ENCODE data around the gene CELA1.
"Not testable (repeated sequence)": the region's sequence is repeated elsewhere in the genome, so short reads cannot be mapped to it uniquely, and the experiment has no call there.

The CELA1 gene

DNA sequence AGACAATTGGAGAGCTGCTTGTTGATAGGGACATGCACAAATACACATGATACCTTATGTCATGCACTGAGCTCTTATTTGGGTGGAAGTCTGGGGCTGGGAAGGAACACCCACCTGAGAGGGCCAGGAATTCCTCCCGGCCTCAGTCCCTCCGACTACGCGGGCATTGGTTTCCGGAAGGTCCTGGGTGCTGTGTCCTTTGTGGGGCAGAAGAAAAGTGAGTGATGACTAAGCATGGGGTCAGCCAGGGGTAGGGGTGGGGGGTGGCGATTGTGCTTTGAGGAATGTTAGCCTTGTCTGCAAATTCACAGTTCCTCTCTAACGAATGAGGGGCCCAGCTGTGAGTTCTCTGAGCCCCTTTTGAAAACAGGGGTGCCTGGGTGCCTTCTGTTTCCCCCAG, 798 bp downstream of the CELA1 start:
- DNase-seq: no peak
- Mint-ChIP-seq H3K4me3 (no peak overlapping the region), H3K9me3 (no peaks in the 10 kb centered on the region), H3K36me3 (no peaks in the 10 kb centered on the region), H3K4me1 (peaks cover 10% of the 10 kb centered on the region), H3K27me3 (peaks cover 19% of the 10 kb centered on the region), H3K27ac (no peak overlapping the region)
- CTCF ChIA-PET: interaction anchor here (0.6 kb wide), 1 partner anchor 13 kb away, joined by 3 read pairs; no protein-coding TSS in a partner anchor

DNA sequence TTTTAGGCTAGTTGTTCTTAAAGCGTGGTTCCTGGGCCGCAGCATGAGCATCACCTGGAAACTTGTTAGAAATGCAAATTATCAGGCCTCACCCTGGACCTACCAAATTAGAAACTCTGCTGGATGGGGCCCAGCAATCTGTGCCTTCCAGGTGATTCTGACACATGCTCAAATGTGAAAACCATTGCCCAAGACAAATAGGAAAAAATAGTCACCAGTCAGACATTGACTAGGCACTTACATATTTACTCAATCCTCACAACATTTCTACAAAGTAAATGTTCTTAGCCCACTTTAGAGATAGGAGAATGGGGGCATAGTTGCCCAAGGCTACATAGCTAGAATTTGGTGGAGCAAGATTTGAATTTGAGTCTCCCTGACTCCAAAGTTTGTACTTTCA, 3.3 kb downstream of the CELA1 start:
- H3K27ac Mint-ChIP-seq: no peak overlapping the region
- H3K4me1 Mint-ChIP-seq: peaks cover 10% of the 10 kb centered on the region
- no peaks in the 10 kb centered on the region for H3K36me3 Mint-ChIP-seq
- no peak for DNase-seq
- no peaks in the 10 kb centered on the region for H3K9me3 Mint-ChIP-seq
- H3K4me3 Mint-ChIP-seq: no peak overlapping the region
- peaks cover 12% of the 10 kb centered on the region for H3K27me3 Mint-ChIP-seq
- CTCF ChIA-PET: interaction anchor here (1.6 to 4.7 kb wide), 5 partner anchors 7 to 296 kb away, joined by 4 to 78 read pairs (median 35); partner anchors contain the start of genes BIN2 and SMAGP

DNA sequence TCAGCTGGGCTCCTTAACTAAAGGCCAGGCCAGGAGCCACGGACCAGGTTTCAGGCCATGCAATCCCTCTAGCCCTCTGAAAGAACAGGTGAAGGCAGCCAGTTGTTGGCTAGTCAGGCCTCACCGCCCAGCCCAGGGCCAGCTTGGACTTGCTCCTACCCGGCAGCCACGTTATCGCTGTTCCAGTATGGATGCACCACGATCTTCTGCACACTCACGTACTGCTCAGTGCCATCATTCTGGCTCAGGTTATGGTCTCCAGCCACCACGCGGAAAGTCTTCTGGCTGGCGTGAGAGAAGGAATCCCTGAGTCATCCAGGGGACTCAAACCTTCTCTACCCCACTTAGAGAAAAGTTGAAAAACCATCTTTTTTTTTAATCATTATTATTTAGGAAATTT, 4.1 kb downstream of the CELA1 start:
- Mint-ChIP-seq H3K9me3 (no peaks in the 10 kb centered on the region), H3K27ac (no peak overlapping the region)

DNA sequence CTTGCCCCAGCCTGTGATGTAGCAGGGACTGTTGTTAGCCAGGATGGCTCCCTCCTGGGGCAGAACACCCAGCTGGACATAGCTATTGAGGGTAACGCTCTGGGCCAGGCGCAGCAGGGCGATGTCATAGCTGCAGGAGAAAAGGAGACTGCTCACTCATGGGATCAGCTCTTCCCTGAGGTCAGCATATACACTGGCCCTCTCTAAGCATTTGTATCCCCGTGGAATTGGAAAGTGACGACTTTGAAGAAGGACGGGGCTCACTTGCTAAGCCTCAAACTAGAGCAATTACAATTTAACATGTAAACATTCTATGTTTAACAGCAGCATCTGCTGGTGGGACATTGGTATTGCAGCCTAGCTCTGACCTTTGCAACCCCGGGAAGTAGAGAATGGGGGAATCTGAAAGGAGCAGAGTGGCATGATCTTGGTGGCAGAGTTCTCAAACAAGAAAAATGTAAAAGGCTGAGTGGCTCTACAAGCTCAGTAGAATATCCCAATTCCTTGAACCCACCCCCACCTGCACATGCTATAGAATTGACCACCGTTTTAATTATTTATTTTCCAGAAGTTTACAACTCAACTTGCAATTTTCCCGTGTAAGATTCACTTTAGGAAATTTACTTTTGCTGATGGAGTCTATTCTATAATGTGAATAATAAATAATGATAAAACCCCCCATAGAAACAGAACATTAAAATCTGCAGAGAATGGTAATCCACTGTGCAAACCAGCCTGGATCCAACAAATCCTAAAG, 5.0 kb downstream of the CELA1 start:
- H3K4me1 Mint-ChIP-seq: peaks cover 12% of the 10 kb centered on the region

More for the DNA sequence above, 4.1 kb downstream of the CELA1 start:
- DNase-seq: no peak
- no peak overlapping the region for H3K4me3 Mint-ChIP-seq
- H3K4me1 Mint-ChIP-seq: peaks cover 10% of the 10 kb centered on the region
- no peaks in the 10 kb centered on the region for H3K36me3 Mint-ChIP-seq
- CTCF ChIA-PET: interaction anchor here (1.5 to 4.7 kb wide), 8 partner anchors 8 to 577 kb away, joined by 3 to 78 read pairs (median 16); partner anchors contain the start of genes BIN2 and SMAGP
- H3K27me3 Mint-ChIP-seq: peaks cover 9% of the 10 kb centered on the region

DNA sequence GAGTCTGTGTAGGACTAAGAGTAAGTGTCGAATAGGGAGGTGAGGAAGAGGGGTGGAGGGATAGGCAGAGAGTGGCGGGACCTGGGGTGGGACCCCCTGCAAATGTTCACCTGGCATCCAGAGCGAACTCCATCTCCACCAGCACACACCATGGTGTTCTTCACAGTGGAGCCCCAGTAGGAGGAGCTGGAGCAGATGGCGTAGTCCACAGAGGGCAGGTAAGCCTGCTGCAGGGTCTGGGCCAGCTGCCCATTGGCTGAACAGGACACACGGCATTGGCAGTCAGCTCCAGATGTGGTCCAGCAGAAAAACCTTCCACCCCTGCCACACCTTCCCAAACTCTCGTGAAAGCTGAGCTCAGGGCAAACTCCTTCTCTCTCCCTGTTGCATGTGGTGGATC, 6.7 kb downstream of the CELA1 start:
- Mint-ChIP-seq H3K27me3 (peaks cover 7% of the 10 kb centered on the region), H3K27ac (no peak overlapping the region), H3K4me3 (no peak overlapping the region), H3K9me3 (no peaks in the 10 kb centered on the region), H3K36me3 (no peaks in the 10 kb centered on the region), H3K4me1 (peaks cover 15% of the 10 kb centered on the region)
- no peak for DNase-seq
- CTCF ChIA-PET: interaction anchor here (0.6 to 4.7 kb wide), 8 partner anchors 12 to 293 kb away, joined by 4 to 78 read pairs (median 8); partner anchors contain the start of genes BIN2 and SMAGP

More for the DNA sequence above, 5.0 kb downstream of the CELA1 start:
- Mint-ChIP-seq H3K9me3 (no peaks in the 10 kb centered on the region), H3K27me3 (peaks cover 7% of the 10 kb centered on the region), H3K36me3 (no peaks in the 10 kb centered on the region), H3K4me3 (no peak overlapping the region), H3K27ac (no peak overlapping the region)
- CTCF ChIA-PET: interaction anchor here (0.6 to 4.7 kb wide), 43 partner anchors 9 to 576 kb away, joined by 3 to 78 read pairs (median 5); partner anchors contain the start of genes BIN2, LETMD1, POU6F1 and SLC11A2
- DNase-seq: peak; percentile 82

DNA sequence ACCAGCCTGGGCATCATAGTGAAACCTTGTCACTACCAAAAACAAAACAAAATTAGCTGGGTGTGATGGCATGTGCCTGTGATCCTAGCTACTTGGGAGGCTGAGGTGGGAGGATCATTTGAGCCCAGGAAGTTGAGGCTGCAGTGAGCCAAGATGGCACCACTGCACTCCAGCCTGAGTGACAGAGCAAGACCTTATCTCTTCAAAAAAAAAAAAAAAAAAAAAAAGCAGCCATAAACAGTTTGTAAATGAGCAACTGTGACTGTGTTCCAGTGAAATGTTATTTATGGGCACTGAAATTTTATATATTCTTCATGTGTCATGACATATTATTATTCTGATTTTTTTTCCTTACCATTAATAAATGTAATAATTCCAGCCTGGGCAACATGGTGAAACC, 9.1 kb downstream of the CELA1 start:
- peaks cover 11% of the 10 kb centered on the region for H3K27me3 Mint-ChIP-seq
- not testable (repeated sequence) for H3K4me3 Mint-ChIP-seq

DNA sequence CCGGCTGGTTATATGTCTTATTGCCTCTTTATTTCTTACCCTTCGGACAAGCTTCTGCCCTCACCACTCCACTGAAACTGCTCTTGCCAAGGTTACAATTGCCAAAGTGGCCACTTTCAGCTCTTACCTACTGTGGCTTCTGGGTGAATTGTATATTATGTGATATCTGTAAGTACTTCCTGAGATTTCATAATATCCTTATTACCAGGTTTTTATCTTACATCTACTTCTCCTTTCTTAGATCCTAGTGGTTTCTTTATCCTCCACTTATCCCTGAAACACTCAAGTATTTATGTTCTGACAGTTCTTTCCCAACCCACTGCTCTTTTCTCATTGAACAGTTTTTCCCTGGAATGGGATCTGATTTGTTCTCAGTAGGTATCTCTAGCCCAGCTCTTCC, 10.5 kb downstream of the CELA1 start:
- Mint-ChIP-seq H3K36me3 (no peaks in the 10 kb centered on the region), H3K4me1 (peaks cover 20% of the 10 kb centered on the region), H3K27me3 (peaks cover 11% of the 10 kb centered on the region), H3K27ac (no peak overlapping the region), H3K4me3 (no peak overlapping the region), H3K9me3 (no peaks in the 10 kb centered on the region)
- no peak for DNase-seq
- CTCF ChIA-PET: no interaction called here

More for the DNA sequence above, 9.1 kb downstream of the CELA1 start:
- CTCF ChIA-PET: interaction anchor here (0.9 to 2.1 kb wide), 3 partner anchors 14 to 290 kb away, joined by 3 to 4 read pairs (median 3); partner anchors contain the start of gene SMAGP
- not testable (repeated sequence) for H3K27ac Mint-ChIP-seq, H3K36me3 Mint-ChIP-seq, DNase-seq, H3K9me3 Mint-ChIP-seq
- H3K4me1 Mint-ChIP-seq: peaks cover 22% of the 10 kb centered on the region

DNA sequence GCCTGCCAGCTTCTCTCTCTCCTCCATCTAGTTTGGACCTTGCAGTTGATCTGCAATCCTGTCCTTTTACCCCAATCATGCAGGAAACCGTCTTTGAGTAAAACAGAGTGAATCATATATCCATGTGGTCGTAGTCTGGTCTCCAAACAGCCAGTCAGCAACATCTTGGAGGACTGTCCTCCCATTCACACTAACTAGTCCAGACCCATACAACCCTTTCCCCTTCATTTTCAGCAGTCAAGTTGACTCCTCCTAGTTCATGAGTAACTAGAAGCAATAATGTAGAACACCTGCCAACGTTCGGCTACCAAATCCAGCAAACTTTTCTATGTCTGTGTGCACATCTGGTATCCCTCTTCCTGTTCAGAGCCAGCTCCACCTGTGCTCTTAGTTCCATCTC, 11.7 kb downstream of the CELA1 start:
- Mint-ChIP-seq H3K4me1 (peaks cover 28% of the 10 kb centered on the region), H3K9me3 (no peaks in the 10 kb centered on the region), H3K27ac (no peak overlapping the region), H3K27me3 (peaks cover 11% of the 10 kb centered on the region), H3K36me3 (peaks cover 3% of the 10 kb centered on the region), H3K4me3 (no peak overlapping the region)
- CTCF ChIA-PET: no interaction called here
- no peak for DNase-seq

DNA sequence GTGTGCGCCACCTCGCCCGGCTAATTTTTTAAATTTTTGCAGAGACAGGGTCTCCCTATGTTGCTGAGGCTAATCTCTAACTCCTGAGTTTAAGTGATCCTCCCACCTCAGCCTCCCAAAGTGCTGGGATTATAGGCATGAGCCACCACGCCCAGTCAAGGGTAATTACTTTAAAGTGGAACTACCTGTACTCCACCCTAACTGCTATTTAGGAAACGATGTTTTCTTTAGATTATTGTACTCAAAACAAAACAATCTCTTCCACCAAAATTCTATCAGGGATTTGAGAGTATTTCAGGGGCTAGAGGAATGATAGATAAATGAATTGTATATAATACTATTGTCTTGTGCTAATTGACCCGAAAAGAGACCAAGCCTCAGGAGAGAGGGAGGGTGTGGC, 12.9 kb downstream of the CELA1 start:
- no peak for DNase-seq
- H3K4me3 Mint-ChIP-seq: no peak overlapping the region
- peak overlapping the region; percentile 25 for H3K27ac Mint-ChIP-seq
- H3K4me1 Mint-ChIP-seq: peaks cover 41% of the 10 kb centered on the region
- peaks cover 3% of the 10 kb centered on the region for H3K36me3 Mint-ChIP-seq
- H3K9me3 Mint-ChIP-seq: no peaks in the 10 kb centered on the region
- peaks cover 11% of the 10 kb centered on the region for H3K27me3 Mint-ChIP-seq
- CTCF ChIA-PET: interaction anchor here (0.7 kb wide), 1 partner anchor 71 kb away, joined by 4 read pairs; no protein-coding TSS in a partner anchor

DNA sequence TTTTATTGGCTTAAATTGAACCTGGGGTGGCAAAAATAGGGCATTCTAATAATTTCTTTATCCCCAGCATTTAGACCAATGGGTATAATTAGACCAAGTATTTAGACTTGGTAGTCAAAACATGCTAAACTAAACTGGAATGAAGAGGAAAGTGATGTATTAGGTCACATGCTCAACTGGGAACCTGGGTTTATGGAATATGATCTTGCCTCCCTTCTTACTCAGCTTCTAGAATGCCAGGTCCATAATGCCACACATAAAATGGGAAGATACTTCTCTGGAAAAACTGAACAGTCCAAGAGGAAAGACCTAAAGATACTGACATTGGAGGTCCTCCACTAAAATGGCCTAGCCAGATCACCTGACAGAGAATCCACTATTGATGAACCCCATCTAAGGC, 16.3 kb downstream of the CELA1 start:
- Mint-ChIP-seq H3K4me3 (peak overlapping the region; percentile 51), H3K9me3 (no peaks in the 10 kb centered on the region), H3K27me3 (peaks cover 7% of the 10 kb centered on the region), H3K4me1 (peaks cover 70% of the 10 kb centered on the region), H3K27ac (peak overlapping the region; percentile 92), H3K36me3 (peaks cover 5% of the 10 kb centered on the region)
- CTCF ChIA-PET: interaction anchor here (0.9 to 1.9 kb wide), 4 partner anchors 9 to 77 kb away, joined by 3 to 10 read pairs (median 4); no protein-coding TSS in a partner anchor
- no peak for DNase-seq

DNA sequence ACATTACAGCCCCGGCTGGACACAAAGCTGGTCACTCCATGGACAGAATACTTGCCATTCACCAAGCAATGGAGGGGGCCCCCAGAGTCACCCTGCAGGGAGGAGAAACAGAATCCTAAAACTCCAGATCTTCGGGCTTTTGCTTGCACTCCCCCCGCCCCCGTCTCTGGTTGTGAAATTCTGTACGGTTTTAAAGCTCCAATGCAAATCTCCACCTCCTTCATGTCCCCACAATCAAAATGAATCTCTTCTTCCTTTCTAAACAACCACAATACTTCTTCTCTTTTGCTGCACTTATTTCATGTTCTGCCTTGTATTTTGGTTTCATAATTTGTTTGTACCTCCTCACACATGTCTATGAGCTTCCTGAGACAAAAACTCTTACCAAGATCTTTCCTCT, 16.7 kb downstream of the CELA1 start:
- Mint-ChIP-seq H3K4me1 (peaks cover 72% of the 10 kb centered on the region), H3K36me3 (peaks cover 8% of the 10 kb centered on the region), H3K4me3 (peak overlapping the region; percentile 51), H3K27me3 (peaks cover 7% of the 10 kb centered on the region), H3K27ac (peak overlapping the region; percentile 92), H3K9me3 (peaks cover 3% of the 10 kb centered on the region)
- CTCF ChIA-PET: interaction anchor here (0.9 to 1.9 kb wide), 3 partner anchors 11 to 77 kb away, joined by 3 to 10 read pairs (median 3); no protein-coding TSS in a partner anchor
- peak; percentile 34 for DNase-seq

DNA sequence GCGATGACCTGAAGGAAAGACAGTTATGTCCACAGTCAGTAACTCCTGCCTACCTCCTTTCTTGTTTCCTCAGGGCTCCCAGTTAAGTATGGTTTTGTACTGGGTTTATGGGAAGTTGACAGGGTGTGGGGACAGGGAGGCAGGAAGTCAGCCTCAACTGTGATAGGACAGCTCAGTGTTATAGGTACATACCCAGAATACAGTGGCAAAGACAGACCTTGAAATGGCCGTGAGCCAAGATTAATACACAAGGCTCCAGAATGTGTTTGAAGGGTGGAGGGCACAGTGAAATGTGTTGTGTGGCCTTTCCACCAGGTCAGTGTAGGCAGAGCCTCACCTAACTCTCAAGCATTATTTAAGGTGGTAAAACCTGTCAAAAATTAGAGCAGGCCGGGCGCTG, 17.9 kb downstream of the CELA1 start:
- Mint-ChIP-seq H3K27ac (peak overlapping the region; percentile 92), H3K36me3 (peaks cover 9% of the 10 kb centered on the region), H3K4me3 (peak overlapping the region; percentile 26), H3K4me1 (peaks cover 74% of the 10 kb centered on the region), H3K9me3 (peaks cover 3% of the 10 kb centered on the region), H3K27me3 (peaks cover 3% of the 10 kb centered on the region)
- no peak for DNase-seq
- CTCF ChIA-PET: interaction anchor here (2.5 kb wide), 1 partner anchor 12 kb away, joined by 10 read pairs; no protein-coding TSS in a partner anchor

DNA sequence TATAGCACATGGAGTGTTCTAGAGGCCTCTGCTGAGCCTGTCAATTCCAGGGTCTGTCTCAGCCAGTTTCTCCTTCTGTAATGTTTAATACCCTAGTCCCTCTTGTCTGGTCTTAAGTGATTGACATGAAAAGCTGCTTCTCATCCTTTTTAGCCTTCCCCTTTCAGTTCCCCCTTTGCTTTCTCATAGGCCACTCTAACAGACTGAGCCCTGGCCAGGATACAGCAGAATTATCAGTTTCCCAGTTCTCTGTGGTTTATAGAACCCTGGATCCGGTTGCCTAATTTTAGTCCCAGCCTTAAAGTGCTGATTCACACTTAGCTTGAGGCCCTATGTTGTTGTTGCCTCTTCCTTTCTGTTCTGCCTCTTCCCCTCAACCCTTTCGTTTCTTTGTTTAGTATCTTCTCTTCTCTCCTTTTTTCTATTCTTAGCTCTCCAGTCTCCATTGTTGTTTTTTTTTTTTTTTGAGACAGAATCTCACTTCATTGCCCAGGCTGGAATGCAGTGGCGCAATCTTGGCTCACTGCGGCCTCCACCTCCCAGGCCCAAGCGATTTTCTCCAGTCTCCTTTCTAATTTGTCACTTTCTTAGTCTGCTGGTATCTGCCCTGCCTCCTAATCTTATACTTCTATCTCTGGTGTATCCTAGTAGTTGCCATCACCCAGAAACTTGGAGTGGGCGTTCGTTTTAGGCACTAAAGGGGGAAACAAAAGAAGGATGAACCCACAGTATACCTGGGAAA, 19.6 kb downstream of the CELA1 start:
- Mint-ChIP-seq H3K4me3 (peak overlapping the region; percentile 10), H3K36me3 (peaks cover 25% of the 10 kb centered on the region), H3K9me3 (peaks cover 3% of the 10 kb centered on the region), H3K4me1 (peaks cover 88% of the 10 kb centered on the region), H3K27ac (peak overlapping the region; percentile 92), H3K27me3 (no peaks in the 10 kb centered on the region)
- CTCF ChIA-PET: interaction anchor here (0.7 to 2.5 kb wide), 3 partner anchors 14 to 301 kb away, joined by 3 to 10 read pairs (median 5); partner anchors contain the start of genes POU6F1 and SLC11A2
- no peak for DNase-seq

DNA sequence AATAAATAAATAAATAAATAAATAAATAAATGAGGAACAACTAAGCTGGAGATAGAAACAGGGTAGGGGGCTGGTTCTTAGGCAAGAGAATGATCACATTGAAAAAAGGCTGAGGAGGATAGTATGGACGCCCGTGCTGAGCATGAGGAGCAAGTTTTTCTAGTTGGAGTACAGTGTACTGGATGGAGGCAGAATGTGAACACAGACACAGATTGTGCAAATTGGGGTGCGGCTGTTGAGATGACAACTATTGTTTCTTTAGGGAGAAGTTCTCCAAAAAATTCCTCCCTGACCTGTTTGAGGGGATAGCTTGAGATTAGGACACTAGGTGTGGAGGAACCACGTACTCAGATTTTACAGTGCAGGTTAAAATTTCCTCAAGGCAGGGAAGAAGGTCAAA, 21.5 kb downstream of the CELA1 start:
- CTCF ChIA-PET: interaction anchor here (1.8 to 7.9 kb wide), 2 partner anchors 17 to 56 kb away, joined by 6 to 50 read pairs; no protein-coding TSS in a partner anchor
- H3K4me3 Mint-ChIP-seq: peak overlapping the region; percentile 56

More for the DNA sequence above, 21.5 kb downstream of the CELA1 start:
- Mint-ChIP-seq H3K4me1 (peaks cover 93% of the 10 kb centered on the region), H3K36me3 (peaks cover 40% of the 10 kb centered on the region), H3K27me3 (no peaks in the 10 kb centered on the region), H3K27ac (peak overlapping the region; percentile 94), H3K9me3 (peaks cover 3% of the 10 kb centered on the region)
- DNase-seq: no peak

Data from activated naive CD4-positive, alpha-beta T cell treated with anti-CD3 and anti-CD28 coated beads, Interleukin-2, amount 10 ng/mL, durations not matched to agents 7 days and 5 days (primary cell).